Left lobe of liver (tissue), 1 donor: ENCODE measurements around the gene SKOR2. TPM values are rescaled to one million over a fixed set of nuclear protein-coding genes. Genes with fewer than 3 reads are reported as not detected.

Experiments used
- total RNA-seq: library from RNA; stranded (reverse); gene quantifications from one replicate; pipeline ENCODE4 v1.2.1, GENCODE V29; 2021
- donor health status: DM: no; HTN: yes; CAD: no.

The SKOR2 gene
- total RNA-seq, 1 donor from 2014 or later: not detected

Other genes with a start within 250 kb of the SKOR2 start
- not detected for gene ELOA2, start 216.0 kb downstream of the SKOR2 start, total RNA-seq
- 29.7 TPM for gene HDHD2, start 101.2 kb downstream of the SKOR2 start, total RNA-seq
- gene IER3IP1, start 75.3 kb downstream of the SKOR2 start, total RNA-seq: 4.5 TPM